Astrocyte (in vitro differentiated cells and primary cell): ENCODE data around the gene PRKX. TPM values are rescaled to one million over a fixed set of nuclear protein-coding genes. Genes with fewer than 3 reads are reported as not detected.
"Not testable (repeated sequence)": the region's sequence is repeated elsewhere in the genome, so short reads cannot be mapped to it uniquely, and the experiment has no call there.

Experiments used
- DNase-seq: peaks from one replicate; pipeline ENCODE4 v3.0.0-alpha.2; 2010; ENCODE audit warnings: low read depth
- FAIRE-seq: peaks from 2 replicates; lab custom pipeline; 2011; peaks lifted over from hg19 to GRCh38; lab: Jason Lieb, UNC
- H2AFZ ChIP-seq: 2 replicates; pipeline ENCODE4 v1.6.0; 2012; ENCODE audit warnings: low read depth, low read length, inconsistent platforms
- H3K27ac ChIP-seq: 2 replicates; pipeline ENCODE4 v1.5.1; 2011; ENCODE audit warnings: low read depth, low read length, inconsistent platforms
- H3K27me3 ChIP-seq: 2 replicates; pipeline ENCODE4 v1.6.0; 2011; ENCODE audit warnings: low read length, inconsistent platforms; ENCODE audit not compliant: insufficient read depth
- H3K36me3 ChIP-seq: 2 replicates; pipeline ENCODE4 v1.5.1; 2011; ENCODE audit warnings: low read length, inconsistent platforms; ENCODE audit not compliant: insufficient read depth
- H3K4me1 ChIP-seq: 2 replicates; pipeline ENCODE4 v1.5.1; 2011; ENCODE audit warnings: low read length, inconsistent platforms; ENCODE audit not compliant: insufficient read depth
- H3K4me2 ChIP-seq: 2 replicates; pipeline ENCODE4 v1.6.0; 2012; ENCODE audit warnings: low read length, inconsistent platforms
- H3K4me3 ChIP-seq: 2 replicates; pipeline ENCODE4 v1.5.1; 2011; ENCODE audit warnings: low read depth, mild to moderate bottlenecking, low read length, inconsistent platforms; ENCODE audit not compliant: insufficient read depth
- H3K79me2 ChIP-seq: 2 replicates; pipeline ENCODE4 v1.6.0; 2012; ENCODE audit warnings: mild to moderate bottlenecking, low read length, inconsistent platforms; ENCODE audit not compliant: insufficient read depth
- H3K9ac ChIP-seq: 2 replicates; pipeline ENCODE4 v1.6.0; 2012; ENCODE audit warnings: mild to moderate bottlenecking, low read length, inconsistent platforms
- H3K9me3 ChIP-seq: 2 replicates; pipeline ENCODE4 v1.5.1; 2012; ENCODE audit warnings: low read depth, mild to moderate bottlenecking, low read length, inconsistent platforms; ENCODE audit not compliant: insufficient read depth
- H4K20me1 ChIP-seq: 2 replicates; pipeline ENCODE4 v1.6.0; 2012; ENCODE audit warnings: low read length, inconsistent platforms; ENCODE audit not compliant: insufficient read depth
- H3K27ac Mint-ChIP-seq: one replicate; pipeline ENCODE4 v1.8.0; 2021; ENCODE audit warnings: mild to moderate bottlenecking, mixed read lengths; ENCODE audit not compliant: unreplicated experiment
- H3K27me3 Mint-ChIP-seq: one replicate; pipeline ENCODE4 v1.8.0; 2021; ENCODE audit warnings: low read depth, mixed read lengths; ENCODE audit not compliant: unreplicated experiment
- H3K36me3 Mint-ChIP-seq: one replicate; pipeline ENCODE4 v1.8.0; 2021; ENCODE audit warnings: low read depth, mixed read lengths; ENCODE audit not compliant: unreplicated experiment
- H3K4me1 Mint-ChIP-seq: one replicate; pipeline ENCODE4 v1.8.0; 2021; ENCODE audit warnings: low read depth, mixed read lengths; ENCODE audit not compliant: unreplicated experiment
- H3K4me3 Mint-ChIP-seq: one replicate; pipeline ENCODE4 v1.8.0; 2021; ENCODE audit warnings: mild to moderate bottlenecking, moderate library complexity, mixed read lengths; ENCODE audit not compliant: unreplicated experiment
- H3K9me3 Mint-ChIP-seq: one replicate; pipeline ENCODE4 v1.8.0; 2021; ENCODE audit warnings: mild to moderate bottlenecking, mixed read lengths; ENCODE audit not compliant: unreplicated experiment
- EZH2 ChIP-seq: IDR thresholded peaks from 2 replicates; pipeline ENCODE4 v1.6.1; 2012; ENCODE audit warnings: mild to moderate bottlenecking, low read length, inconsistent platforms; ENCODE audit not compliant: insufficient read depth
- total RNA-seq: library from RNA; stranded (reverse); gene quantifications from 2 replicates; pipeline ENCODE4 v1.2.1, GENCODE V29; 2021
- TF ChIP-seq, protein P1 (sequence below): IDR thresholded peaks from 2 replicates; pipeline ENCODE4 v1.5.1; 2011; ENCODE audit warnings: low read depth, mild to moderate bottlenecking, inconsistent platforms, low read length, moderate library complexity; ENCODE audit not compliant: insufficient read depth

PRKX gene
- total RNA-seq, 1 donor from 2014 or later: 27.3 TPM

DNA sequence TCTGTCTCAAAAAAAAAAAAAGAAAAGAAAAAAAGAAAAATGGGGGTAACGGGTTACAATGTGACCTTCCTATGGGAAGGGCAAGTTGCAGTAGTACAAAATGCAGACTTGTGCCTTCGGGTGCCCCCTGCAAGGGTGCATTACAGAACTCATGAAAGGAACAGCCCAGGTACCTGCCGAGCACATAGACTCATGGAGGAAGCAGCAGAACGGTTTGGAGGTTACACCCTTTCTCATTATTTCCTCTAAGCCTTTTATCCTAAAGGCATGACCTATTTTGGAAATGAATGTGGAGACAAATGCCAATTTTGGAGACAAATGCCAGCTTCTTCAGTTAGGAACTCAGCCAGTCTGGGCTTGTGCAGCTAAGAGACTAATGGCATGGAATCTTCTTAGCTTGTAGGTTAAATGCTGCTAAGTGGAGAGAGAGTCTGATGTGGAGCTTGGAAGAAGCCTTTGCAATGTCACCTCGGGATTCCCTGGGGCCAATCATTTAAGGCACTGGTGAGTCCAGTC is 44.1 kb upstream of the PRKX start:
- FAIRE-seq (no peak), DNase-seq (no peak)
- Histone ChIP-seq H3K27me3 (no peaks in the 10 kb centered on the region), H3K4me3 (no peak overlapping the region), H2AFZ (no peak overlapping the region), H3K9ac (no peak overlapping the region), H3K4me2 (no peak overlapping the region), H4K20me1 (no peaks in the 10 kb centered on the region), H3K27ac (no peak overlapping the region), H3K36me3 (no peaks in the 10 kb centered on the region), H3K9me3 (no peaks in the 10 kb centered on the region), H3K79me2 (no peaks in the 10 kb centered on the region), H3K4me1 (no peaks in the 10 kb centered on the region)
- Mint-ChIP-seq H3K27ac (no peak overlapping the region), H3K9me3 (peaks cover 3% of the 10 kb centered on the region), H3K36me3 (no peaks in the 10 kb centered on the region), H3K27me3 (no peaks in the 10 kb centered on the region), H3K4me1 (no peaks in the 10 kb centered on the region), H3K4me3 (no peak overlapping the region)
- TF ChIP-seq, protein P1, sequence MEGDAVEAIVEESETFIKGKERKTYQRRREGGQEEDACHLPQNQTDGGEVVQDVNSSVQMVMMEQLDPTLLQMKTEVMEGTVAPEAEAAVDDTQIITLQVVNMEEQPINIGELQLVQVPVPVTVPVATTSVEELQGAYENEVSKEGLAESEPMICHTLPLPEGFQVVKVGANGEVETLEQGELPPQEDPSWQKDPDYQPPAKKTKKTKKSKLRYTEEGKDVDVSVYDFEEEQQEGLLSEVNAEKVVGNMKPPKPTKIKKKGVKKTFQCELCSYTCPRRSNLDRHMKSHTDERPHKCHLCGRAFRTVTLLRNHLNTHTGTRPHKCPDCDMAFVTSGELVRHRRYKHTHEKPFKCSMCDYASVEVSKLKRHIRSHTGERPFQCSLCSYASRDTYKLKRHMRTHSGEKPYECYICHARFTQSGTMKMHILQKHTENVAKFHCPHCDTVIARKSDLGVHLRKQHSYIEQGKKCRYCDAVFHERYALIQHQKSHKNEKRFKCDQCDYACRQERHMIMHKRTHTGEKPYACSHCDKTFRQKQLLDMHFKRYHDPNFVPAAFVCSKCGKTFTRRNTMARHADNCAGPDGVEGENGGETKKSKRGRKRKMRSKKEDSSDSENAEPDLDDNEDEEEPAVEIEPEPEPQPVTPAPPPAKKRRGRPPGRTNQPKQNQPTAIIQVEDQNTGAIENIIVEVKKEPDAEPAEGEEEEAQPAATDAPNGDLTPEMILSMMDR: no peak
- no peak for TF ChIP-seq EZH2

DNA sequence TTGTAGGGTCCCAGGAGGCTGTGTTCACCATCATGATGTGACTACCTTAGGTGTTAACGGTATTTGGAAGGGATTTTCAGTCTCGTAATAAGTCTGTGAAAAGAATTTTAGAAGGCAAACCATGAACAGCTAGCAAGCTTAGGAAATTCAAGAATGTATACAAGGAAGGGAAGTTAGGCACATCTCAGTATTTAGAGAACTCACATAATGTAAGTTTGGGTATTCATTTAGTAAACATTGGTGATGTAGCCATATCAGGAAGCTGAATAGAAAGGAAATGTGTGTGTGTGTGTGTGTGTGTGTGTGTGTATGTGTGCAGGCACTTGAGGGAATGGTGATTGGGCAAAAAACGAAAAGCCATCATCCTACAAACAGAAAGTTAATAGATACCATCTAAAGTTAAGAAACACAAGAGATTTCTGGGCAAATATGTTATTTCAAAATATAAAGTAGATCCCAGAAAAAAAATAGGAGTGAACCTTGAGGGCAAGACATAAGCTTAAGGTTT is 34.7 kb upstream of the PRKX start:
- Histone ChIP-seq H3K36me3 (no peaks in the 10 kb centered on the region), H3K9me3 (no peaks in the 10 kb centered on the region), H2AFZ (no peak overlapping the region), H3K27ac (no peak overlapping the region), H3K79me2 (no peaks in the 10 kb centered on the region), H3K4me1 (no peaks in the 10 kb centered on the region), H3K27me3 (no peaks in the 10 kb centered on the region), H3K4me2 (no peak overlapping the region), H3K4me3 (no peak overlapping the region), H3K9ac (no peak overlapping the region), H4K20me1 (no peaks in the 10 kb centered on the region)
- H3K36me3 Mint-ChIP-seq: no peaks in the 10 kb centered on the region
- H3K4me3 Mint-ChIP-seq: no peak overlapping the region
- no peaks in the 10 kb centered on the region for H3K9me3 Mint-ChIP-seq
- peaks cover 2% of the 10 kb centered on the region for H3K27me3 Mint-ChIP-seq
- DNase-seq (no peak), FAIRE-seq (no peak)
- no peaks in the 10 kb centered on the region for H3K4me1 Mint-ChIP-seq
- TF ChIP-seq, protein P1: no peak
- TF ChIP-seq EZH2: no peak
- H3K27ac Mint-ChIP-seq: no peak overlapping the region

DNA sequence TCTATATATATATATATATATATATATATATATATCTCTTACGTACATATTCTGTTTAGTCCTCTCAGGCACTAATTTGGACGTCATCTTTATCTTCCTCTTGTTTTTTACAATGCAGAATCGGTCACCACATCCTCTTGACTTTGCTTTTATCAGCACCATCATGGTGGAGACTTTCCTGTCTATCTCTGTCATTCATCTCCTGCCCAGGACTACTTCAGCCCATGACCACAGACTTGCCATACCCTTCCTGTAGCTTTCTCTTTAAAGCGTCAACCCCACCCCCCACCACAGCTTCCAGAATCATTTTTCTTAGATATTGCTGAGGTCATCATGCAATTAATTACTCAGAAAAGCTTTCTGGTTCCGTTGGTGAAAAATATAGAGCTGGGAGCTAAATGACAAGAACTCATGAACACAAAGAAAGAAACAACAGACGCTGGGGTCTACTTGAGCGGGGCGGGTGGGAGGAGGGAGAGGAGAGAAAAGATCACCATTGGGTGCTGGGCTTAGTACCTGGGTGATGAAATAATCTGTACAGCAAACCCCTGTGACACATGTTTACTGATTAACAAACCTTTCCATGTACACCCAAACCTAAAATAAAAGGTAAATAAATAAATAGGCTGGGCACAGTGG is 30.5 kb upstream of the PRKX start:
- no peak for TF ChIP-seq EZH2
- TF ChIP-seq, protein P1: no peak
- H3K27ac Mint-ChIP-seq: no peak overlapping the region
- H3K4me3 ChIP-seq: no peak overlapping the region
- no peaks in the 10 kb centered on the region for H3K79me2 ChIP-seq
- no peak overlapping the region for H3K9ac ChIP-seq
- no peaks in the 10 kb centered on the region for H3K36me3 Mint-ChIP-seq
- H3K9me3 ChIP-seq: no peaks in the 10 kb centered on the region
- no peak overlapping the region for H3K4me2 ChIP-seq
- FAIRE-seq (peak; percentile 37), DNase-seq (no peak)
- no peak overlapping the region for H3K27ac ChIP-seq
- H3K4me3 Mint-ChIP-seq: no peak overlapping the region
- H3K4me1 ChIP-seq: no peaks in the 10 kb centered on the region
- H3K4me1 Mint-ChIP-seq: no peaks in the 10 kb centered on the region
- no peaks in the 10 kb centered on the region for H4K20me1 ChIP-seq
- H3K27me3 Mint-ChIP-seq: no peaks in the 10 kb centered on the region
- H3K36me3 ChIP-seq: no peaks in the 10 kb centered on the region
- H3K9me3 Mint-ChIP-seq: no peaks in the 10 kb centered on the region
- H2AFZ ChIP-seq: no peak overlapping the region
- no peaks in the 10 kb centered on the region for H3K27me3 ChIP-seq

DNA sequence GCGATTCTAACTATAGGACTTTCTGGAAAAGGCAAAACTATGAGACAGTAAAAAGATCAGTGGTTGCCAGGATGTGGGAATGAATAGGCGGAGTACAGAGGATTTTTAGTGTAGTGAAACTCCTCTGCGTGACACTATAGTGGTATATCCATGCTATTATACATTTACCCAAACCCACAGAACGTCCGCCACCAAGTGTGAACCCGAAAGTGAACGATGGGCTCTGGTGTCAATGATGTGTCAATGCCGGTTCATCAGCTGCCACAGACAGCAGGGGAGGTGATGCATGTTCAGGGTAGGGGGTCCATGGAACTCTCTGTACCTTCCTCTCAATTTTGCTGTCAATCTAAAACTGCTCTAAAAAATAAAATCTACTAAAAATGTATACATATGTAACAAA is 27.5 kb upstream of the PRKX start:
- H4K20me1 ChIP-seq, H3K36me3 Mint-ChIP-seq, H3K9me3 Mint-ChIP-seq, H3K79me2 ChIP-seq, DNase-seq, H3K4me2 ChIP-seq, H3K4me3 ChIP-seq, H3K9me3 ChIP-seq, H2AFZ ChIP-seq, FAIRE-seq, H3K36me3 ChIP-seq, H3K4me1 Mint-ChIP-seq, H3K9ac ChIP-seq, H3K27ac ChIP-seq, H3K27me3 ChIP-seq, H3K27ac Mint-ChIP-seq, H3K4me3 Mint-ChIP-seq, H3K27me3 Mint-ChIP-seq, H3K4me1 ChIP-seq: not testable (repeated sequence)
